HCT116 (cell line): ENCODE data around the gene GDAP1L1. TPM values are rescaled to one million over a fixed set of nuclear protein-coding genes. Genes with fewer than 3 reads are reported as not detected.

Experiments used
- ATAC-seq: fragments of 200-7000 bp; cut with Tn5 transposase; 2 replicates; pipeline ENCODE4 v1.9.1; 2020; ENCODE audit warnings: mild to moderate bottlenecking, moderate library complexity
- Bru-seq: library from RNA; stranded (reverse); fragments of 400-500 nt; gene quantifications from one replicate; lab custom pipeline; 2021; lab: Mats Ljungman, UMichigan
- BruChase-seq, 2 experiments: library from RNA; stranded (reverse); fragments of 400-500 nt; gene quantifications; one replicate each; lab custom pipeline; 2021; lab: Mats Ljungman, UMichigan
- BruUV-seq: library from RNA; stranded (reverse); fragments of 400-500 nt; replicated peaks from 2 replicates; lab custom pipeline; 2021; lab: Mats Ljungman, UMichigan
- CTCF ChIA-PET: fragments of 300-600 bp; sonication (Branson Sonifier 250); formaldehyde crosslinking; loops from one replicate; lab custom pipeline; 2021; ENCODE audit warnings: antibody characterized with exemption; lab: Charles Lee
- POLR2A ChIA-PET: fragments of 300-600, 350-600 bp; sonication (Branson Sonifier 250); formaldehyde crosslinking; loops from one replicate; lab custom pipeline; 2021; ENCODE audit warnings: antibody characterized with exemption; lab: Charles Lee
- RAD21 ChIA-PET, 2 experiments: fragments of 300-600 bp; sonication (Branson Sonifier 250); formaldehyde crosslinking; loops; one replicate each; lab custom pipeline; 2023; ENCODE audit warnings: low total read pairs in 2 of 2; ENCODE audit not compliant: uncharacterized antibody in 2 of 2, unreplicated experiment in 2 of 2, low non-redundant PET in 1 of 2; lab: Charles Lee
- DNase-seq: peaks from one replicate; pipeline ENCODE4 v3.0.0-alpha.2; 2010; ENCODE audit warnings: low read depth, low spot score
- H2AFZ ChIP-seq: fragments of 200-600 bp; shearing (Covaris generic), sonication (generic); 2 replicates; pipeline ENCODE4 v1.6.1; 2017; ENCODE audit warnings: low read depth, mixed run types, mixed read lengths, antibody characterized with exemption, low read length; ENCODE audit not compliant: poor library complexity, severe bottlenecking
- H3K27ac ChIP-seq: 2 replicates; pipeline ENCODE4 v1.5.1; 2012; ENCODE audit warnings: low read depth, low read length
- H3K27me3 ChIP-seq: fragments of 200-600 bp; sonication (generic); 2 replicates; pipeline ENCODE4 v1.6.1; 2016; ENCODE audit warnings: mixed run types, low read length, mixed read lengths; ENCODE audit not compliant: insufficient read depth
- H3K36me3 ChIP-seq, 2 experiments: fragments of 200-500 bp in 1 of 2; fragments of 200-600 bp in 1 of 2; sonication (Bioruptor generic) in 1 of 2; sonication (generic) in 1 of 2; 2 replicates each; pipeline versions ENCODE4 v1.5.1 to v1.6.1; 2014 to 2016; ENCODE audit warnings: low read length in 2 of 2, inconsistent platforms in 1 of 2, mixed read lengths in 1 of 2, mixed run types in 1 of 2; ENCODE audit not compliant: insufficient read depth in 2 of 2, control insufficient read depth in 1 of 2
- H3K4me1 ChIP-seq, 2 experiments: fragments of 200-600 bp in 1 of 2; sonication (generic) in 1 of 2; 2 replicates each; pipeline versions ENCODE4 v1.5.1 to v1.6.1; 2012 to 2017; ENCODE audit warnings: low read length in 2 of 2, inconsistent platforms in 1 of 2, mild to moderate bottlenecking in 1 of 2, mixed read lengths in 1 of 2, mixed run types in 1 of 2, moderate library complexity in 1 of 2; ENCODE audit not compliant: insufficient read depth in 2 of 2, control insufficient read depth in 1 of 2
- H3K4me2 ChIP-seq: fragments of 200-600 bp; sonication (generic); 2 replicates; pipeline ENCODE4 v1.6.1; 2017; ENCODE audit warnings: mixed run types, low read length, mixed read lengths
- H3K4me3 ChIP-seq, 2 experiments: fragments of 200-600 bp in 1 of 2; sonication (generic) in 1 of 2; replicated peaks in 1 of 2; 2 replicates each; pipeline ENCODE4 v1.5.1; 2011 to 2016; ENCODE audit warnings: low read length in 2 of 2, control low read depth in 1 of 2, low read depth in 1 of 2, mild to moderate bottlenecking in 1 of 2, mixed read lengths in 1 of 2, mixed run types in 1 of 2
- H3K79me2 ChIP-seq: fragments of 200-600 bp; sonication (generic); 2 replicates; pipeline ENCODE4 v1.6.1; 2017; ENCODE audit warnings: mild to moderate bottlenecking, mixed run types, low read length, moderate library complexity, mixed read lengths; ENCODE audit not compliant: insufficient read depth
- H3K9ac ChIP-seq: fragments of 200-600 bp; sonication (generic); 2 replicates; pipeline ENCODE4 v1.6.1; 2016; ENCODE audit warnings: low read length, mixed read lengths
- H3K9me2 ChIP-seq: fragments of 200-600 bp; sonication (generic), shearing (Covaris generic); 2 replicates; pipeline ENCODE4 v1.6.1; 2017; ENCODE audit warnings: mixed run types, mild to moderate bottlenecking, moderate library complexity; ENCODE audit not compliant: insufficient read depth
- H3K9me3 ChIP-seq, 2 experiments: fragments of 200-500 bp in 1 of 2; fragments of 200-600 bp in 1 of 2; sonication (Bioruptor generic) in 1 of 2; sonication (generic) in 1 of 2; 2 replicates each; pipeline ENCODE4 v1.6.1; 2014 to 2017; ENCODE audit warnings: low read length in 2 of 2, mixed read lengths in 2 of 2, inconsistent platforms in 1 of 2, low read depth in 1 of 2, mild to moderate bottlenecking in 1 of 2, mixed run types in 1 of 2, moderate library complexity in 1 of 2; ENCODE audit not compliant: control insufficient read depth in 1 of 2, insufficient read depth in 1 of 2
- H4K20me1 ChIP-seq: fragments of 200-600 bp; sonication (generic), shearing (Covaris generic); 2 replicates; pipeline ENCODE4 v1.6.1; 2017; ENCODE audit warnings: mixed run types, mild to moderate bottlenecking, moderate library complexity; ENCODE audit not compliant: insufficient read depth
- CBX3 ChIP-seq: IDR thresholded peaks from 2 replicates; pipeline ENCODE4 v1.6.1; 2012; ENCODE audit warnings: low read depth
- CEBPB ChIP-seq: IDR thresholded peaks from 2 replicates; pipeline ENCODE4 v1.6.1; 2012; ENCODE audit warnings: low read depth
- CTCF ChIP-seq, 3 experiments: fragments of 200-600 bp in 1 of 3; sonication (generic) in 1 of 3; IDR thresholded peaks in 2 of 3; conservative IDR thresholded peaks in 1 of 3; 2 replicates each; pipeline ENCODE4 v1.5.1; 2012 to 2017; ENCODE audit warnings: low read depth in 2 of 3, low read length in 2 of 3, antibody characterized with exemption in 1 of 3, borderline replicate concordance in 1 of 3, control low read depth in 1 of 3, mild to moderate bottlenecking in 1 of 3, mixed read lengths in 1 of 3, mixed run types in 1 of 3, moderate library complexity in 1 of 3; ENCODE audit not compliant: insufficient read depth in 1 of 3
- EGR1 ChIP-seq: IDR thresholded peaks from 2 replicates; pipeline ENCODE4 v1.6.1; 2012; ENCODE audit warnings: low read depth
- ELF1 ChIP-seq: IDR thresholded peaks from 2 replicates; pipeline ENCODE4 v1.6.1; 2012; ENCODE audit warnings: low read depth, borderline replicate concordance
- JUND ChIP-seq: IDR thresholded peaks from 2 replicates; pipeline ENCODE4 v1.6.1; 2012
- POLR2A ChIP-seq: IDR thresholded peaks from 2 replicates; pipeline ENCODE4 v1.7.0; 2011; ENCODE audit warnings: borderline replicate concordance; ENCODE audit not compliant: insufficient read depth, insufficient read length; ENCODE audit errors: extremely low read depth
- RAD21 ChIP-seq: IDR thresholded peaks from 2 replicates; pipeline ENCODE4 v1.6.1; 2012; ENCODE audit warnings: low read depth, mild to moderate bottlenecking
- SIN3A ChIP-seq: IDR thresholded peaks from 2 replicates; pipeline ENCODE4 v1.6.1; 2012; ENCODE audit warnings: low read depth
- SP1 ChIP-seq: IDR thresholded peaks from 2 replicates; pipeline ENCODE4 v1.6.1; 2012; ENCODE audit warnings: low read depth
- YY1 ChIP-seq: IDR thresholded peaks from 2 replicates; pipeline ENCODE4 v1.6.1; 2011; ENCODE audit warnings: low read length, low read depth, moderate library complexity, mild to moderate bottlenecking; ENCODE audit not compliant: insufficient replicate concordance; ENCODE audit errors: extremely low read depth
- ZBTB33 ChIP-seq: IDR thresholded peaks from 2 replicates; pipeline ENCODE4 v1.6.1; 2011; ENCODE audit warnings: mild to moderate bottlenecking, low read length, moderate library complexity; ENCODE audit not compliant: insufficient replicate concordance; ENCODE audit errors: extremely low read depth
- ZNF274 ChIP-seq: fragments of 200-500 bp; sonication (Bioruptor generic); IDR thresholded peaks from 2 replicates; pipeline ENCODE4 v1.6.1; 2014; ENCODE audit warnings: mild to moderate bottlenecking, low read depth, low read length, inconsistent platforms
- intact Hi-C: fragments of 100-400 bp; cut with micrococcal nuclease; formaldehyde crosslinking; loops from 2 replicates; pipeline ENCODE4 v1.10.0; 2022
- long read RNA-seq: library from polyadenylated mRNA; unstranded; transcript quantifications from one replicate; pipeline ENCODE4 v2.0.0, GENCODE V29; 2021; ENCODE audit not compliant: unreplicated experiment
- polyA plus RNA-seq: library from polyadenylated mRNA; unstranded; fragments of >200 nt; gene quantifications from 2 replicates; pipeline ENCODE4 v1.2.1, GENCODE V29; 2012; ENCODE audit warnings: missing spikeins
- total RNA-seq: library from RNA; stranded (reverse); gene quantifications from one replicate; pipeline ENCODE4 v1.2.1, GENCODE V29; 2021; ENCODE audit not compliant: unreplicated experiment
- TF ChIP-seq, protein P1 (sequence below): IDR thresholded peaks from 2 replicates; pipeline ENCODE4 v1.6.1; 2012

GDAP1L1 gene
- total RNA-seq (not detected), Bru-seq, nascent RNA (percentile 12 among the genes with signal in this experiment), BruChase-seq, experiment 1, labeled RNA remaining after a 6-hour chase (percentile 11 among the genes with signal in this experiment), BruChase-seq, experiment 2, labeled RNA remaining after a 2-hour chase (percentile 13 among the genes with signal in this experiment)
- polyA plus RNA-seq: 0.09 and 0.36 TPM in 2 replicates
- long read RNA-seq: 0 reads

GRCh38 chr20:44247131-44247571 is at the start of gene GDAP1L1:
TSS of gene GDAP1L1 (plus strand) at chr20:44247308. CDS start at chr20:44247335, 27 bp downstream.
- DNase-seq (no peak), ATAC-seq (no peak)
- no peaks in the 10 kb centered on the region for H3K9me2 ChIP-seq
- H3K27me3 ChIP-seq: 0 out of 2 replicates have a peak, but pooled peaks cover 3% of the 10 kb centered on the region
- intact Hi-C loops: no loop called here
- RAD21 ChIA-PET: no interaction called here
- no peak for TF ChIP-seq CEBPB
- TF ChIP-seq, protein P1, sequence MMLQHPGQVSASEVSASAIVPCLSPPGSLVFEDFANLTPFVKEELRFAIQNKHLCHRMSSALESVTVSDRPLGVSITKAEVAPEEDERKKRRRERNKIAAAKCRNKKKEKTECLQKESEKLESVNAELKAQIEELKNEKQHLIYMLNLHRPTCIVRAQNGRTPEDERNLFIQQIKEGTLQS: no peak
- TF ChIP-seq RAD21: no peak
- TF ChIP-seq JUND: no peak
- no peak for TF ChIP-seq POLR2A
- no peak for TF ChIP-seq ZBTB33
- TF ChIP-seq CTCF (IDR thresholded peaks at IDR 0.05 in 2 of 3, conservative IDR thresholded peaks at IDR 0.05 in 1 of 3; ENCODE audit: borderline replicate concordance in 1 of 3, insufficient read depth in 1 of 3, low read depth in 2 of 3, low read length in 2 of 3): no peak
- TF ChIP-seq ELF1: no peak
- TF ChIP-seq EGR1: no peak
- no peak for TF ChIP-seq YY1
- no peak for TF ChIP-seq SP1
- TF ChIP-seq CBX3: no peak
- TF ChIP-seq SIN3A: no peak
- no peak for TF ChIP-seq ZNF274
- no peak within 1 kb of the TSS for H3K27ac ChIP-seq
- no peak within 1 kb of the TSS for H3K9ac ChIP-seq
- H2AFZ ChIP-seq: no peak within 1 kb of the TSS
- no TSS peak for BruUV-seq
- H3K36me3 ChIP-seq: no peaks in the 10 kb centered on the region
- no peaks in the 10 kb centered on the region for H3K79me2 ChIP-seq
- H3K4me1 ChIP-seq: no peaks in the 10 kb centered on the region
- no peaks in the 10 kb centered on the region for H4K20me1 ChIP-seq
- CTCF ChIA-PET: no interaction called here
- no peak within 1 kb of the TSS for H3K4me3 ChIP-seq
- POLR2A ChIA-PET: no interaction called here
- H3K9me3 ChIP-seq: no peaks in the 10 kb centered on the region
- no peak within 1 kb of the TSS for H3K4me2 ChIP-seq
